ENCODE measurements around the gene ANLN.

DNA sequence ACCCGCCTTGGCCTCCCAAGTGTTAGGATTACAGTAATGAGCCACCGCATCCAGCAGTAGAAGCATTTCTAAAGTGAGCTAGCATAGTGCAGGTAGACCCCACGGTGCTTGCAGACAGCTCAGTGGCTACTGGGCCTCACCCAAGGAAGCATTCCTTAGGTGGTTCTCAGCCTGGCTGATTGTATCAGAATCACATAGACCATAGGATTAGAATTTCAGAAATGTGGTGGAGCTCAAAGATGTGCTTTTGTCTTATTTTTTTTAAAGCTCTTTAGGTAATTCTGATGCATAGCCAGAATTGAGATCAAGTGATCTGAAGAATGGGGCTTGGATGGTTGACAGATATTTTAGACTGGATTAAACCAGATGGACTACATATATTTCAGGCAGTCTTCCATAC, 10.9 kb downstream of the ANLN start:
- no peak for TF ChIP-seq JUND (IDR thresholded peaks at IDR 0.05)
- no peak for TF ChIP-seq SP1 (IDR thresholded peaks at IDR 0.05)
- TF ChIP-seq, protein P1, sequence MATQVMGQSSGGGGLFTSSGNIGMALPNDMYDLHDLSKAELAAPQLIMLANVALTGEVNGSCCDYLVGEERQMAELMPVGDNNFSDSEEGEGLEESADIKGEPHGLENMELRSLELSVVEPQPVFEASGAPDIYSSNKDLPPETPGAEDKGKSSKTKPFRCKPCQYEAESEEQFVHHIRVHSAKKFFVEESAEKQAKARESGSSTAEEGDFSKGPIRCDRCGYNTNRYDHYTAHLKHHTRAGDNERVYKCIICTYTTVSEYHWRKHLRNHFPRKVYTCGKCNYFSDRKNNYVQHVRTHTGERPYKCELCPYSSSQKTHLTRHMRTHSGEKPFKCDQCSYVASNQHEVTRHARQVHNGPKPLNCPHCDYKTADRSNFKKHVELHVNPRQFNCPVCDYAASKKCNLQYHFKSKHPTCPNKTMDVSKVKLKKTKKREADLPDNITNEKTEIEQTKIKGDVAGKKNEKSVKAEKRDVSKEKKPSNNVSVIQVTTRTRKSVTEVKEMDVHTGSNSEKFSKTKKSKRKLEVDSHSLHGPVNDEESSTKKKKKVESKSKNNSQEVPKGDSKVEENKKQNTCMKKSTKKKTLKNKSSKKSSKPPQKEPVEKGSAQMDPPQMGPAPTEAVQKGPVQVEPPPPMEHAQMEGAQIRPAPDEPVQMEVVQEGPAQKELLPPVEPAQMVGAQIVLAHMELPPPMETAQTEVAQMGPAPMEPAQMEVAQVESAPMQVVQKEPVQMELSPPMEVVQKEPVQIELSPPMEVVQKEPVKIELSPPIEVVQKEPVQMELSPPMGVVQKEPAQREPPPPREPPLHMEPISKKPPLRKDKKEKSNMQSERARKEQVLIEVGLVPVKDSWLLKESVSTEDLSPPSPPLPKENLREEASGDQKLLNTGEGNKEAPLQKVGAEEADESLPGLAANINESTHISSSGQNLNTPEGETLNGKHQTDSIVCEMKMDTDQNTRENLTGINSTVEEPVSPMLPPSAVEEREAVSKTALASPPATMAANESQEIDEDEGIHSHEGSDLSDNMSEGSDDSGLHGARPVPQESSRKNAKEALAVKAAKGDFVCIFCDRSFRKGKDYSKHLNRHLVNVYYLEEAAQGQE (IDR thresholded peaks at IDR 0.05) = no peak
- no peak for TF ChIP-seq YY1 (IDR thresholded peaks at IDR 0.05)
- no peak for TF ChIP-seq NR2F2 (IDR thresholded peaks at IDR 0.05)
- no peak for TF ChIP-seq RAD21 (IDR thresholded peaks at IDR 0.05)
- TF ChIP-seq, protein P2, sequence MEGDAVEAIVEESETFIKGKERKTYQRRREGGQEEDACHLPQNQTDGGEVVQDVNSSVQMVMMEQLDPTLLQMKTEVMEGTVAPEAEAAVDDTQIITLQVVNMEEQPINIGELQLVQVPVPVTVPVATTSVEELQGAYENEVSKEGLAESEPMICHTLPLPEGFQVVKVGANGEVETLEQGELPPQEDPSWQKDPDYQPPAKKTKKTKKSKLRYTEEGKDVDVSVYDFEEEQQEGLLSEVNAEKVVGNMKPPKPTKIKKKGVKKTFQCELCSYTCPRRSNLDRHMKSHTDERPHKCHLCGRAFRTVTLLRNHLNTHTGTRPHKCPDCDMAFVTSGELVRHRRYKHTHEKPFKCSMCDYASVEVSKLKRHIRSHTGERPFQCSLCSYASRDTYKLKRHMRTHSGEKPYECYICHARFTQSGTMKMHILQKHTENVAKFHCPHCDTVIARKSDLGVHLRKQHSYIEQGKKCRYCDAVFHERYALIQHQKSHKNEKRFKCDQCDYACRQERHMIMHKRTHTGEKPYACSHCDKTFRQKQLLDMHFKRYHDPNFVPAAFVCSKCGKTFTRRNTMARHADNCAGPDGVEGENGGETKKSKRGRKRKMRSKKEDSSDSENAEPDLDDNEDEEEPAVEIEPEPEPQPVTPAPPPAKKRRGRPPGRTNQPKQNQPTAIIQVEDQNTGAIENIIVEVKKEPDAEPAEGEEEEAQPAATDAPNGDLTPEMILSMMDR (IDR thresholded peaks at IDR 0.05; ENCODE audit: low read depth, low read length, missing input control) = no peak
- TF ChIP-seq, protein P3, sequence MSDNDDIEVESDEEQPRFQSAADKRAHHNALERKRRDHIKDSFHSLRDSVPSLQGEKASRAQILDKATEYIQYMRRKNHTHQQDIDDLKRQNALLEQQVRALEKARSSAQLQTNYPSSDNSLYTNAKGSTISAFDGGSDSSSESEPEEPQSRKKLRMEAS (IDR thresholded peaks at IDR 0.05) = no peak
- TF ChIP-seq FOXA1 (IDR thresholded peaks at IDR 0.05) = no peak
- no peak for TF ChIP-seq HNF4G (IDR thresholded peaks at IDR 0.05)
- TF ChIP-seq TAF1 (conservative IDR thresholded peaks at IDR 0.05) = no peak
- TF ChIP-seq, protein P4, sequence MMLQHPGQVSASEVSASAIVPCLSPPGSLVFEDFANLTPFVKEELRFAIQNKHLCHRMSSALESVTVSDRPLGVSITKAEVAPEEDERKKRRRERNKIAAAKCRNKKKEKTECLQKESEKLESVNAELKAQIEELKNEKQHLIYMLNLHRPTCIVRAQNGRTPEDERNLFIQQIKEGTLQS (IDR thresholded peaks at IDR 0.05) = no peak

Measured in liver (tissue), 3 donors.